Measurements from ENCODE around the gene DET1.

The DET1 gene

GRCh38 chr15:88487796-88488523, 58.5 kb downstream of the DET1 start:
- Histone ChIP-seq H3K4me1 (ENCODE audit: control insufficient read depth, insufficient read depth, low read length) (no peaks in the 10 kb centered on the region), H3K36me3 (ENCODE audit: control insufficient read depth in 2 of 2, insufficient read depth in 1 of 2, low read length in 2 of 2) (no peaks in the 10 kb centered on the region), H3K4me3 (ENCODE audit: low read depth, low read length) (no peak overlapping the region), H3K9me3 (ENCODE audit: control insufficient read depth, insufficient read depth, low read depth, low read length) (no peaks in the 10 kb centered on the region), H3K27ac (ENCODE audit: extremely low read depth, low read depth, low read length) (no peak overlapping the region)
- CTCF ChIA-PET = interaction anchor here (1.1 to 2.1 kb wide), 3 partner anchors 13 to 127 kb away, joined by 3 to 10 read pairs (median 5); no protein-coding TSS in a partner anchor
- TF ChIP-seq ZNF596 (tag by site-specific recombination; IDR thresholded peaks at IDR 0.05) (peak; percentile 74), ZNF10 (tag by site-specific recombination; IDR thresholded peaks at IDR 0.05) (no peak)
- POLR2A ChIA-PET = no interaction called here

GRCh38 chr15:88487178-88487795, 59.2 kb downstream of the DET1 start:
- H3K27ac ChIP-seq (ENCODE audit: extremely low read depth, low read depth, low read length) = no peak overlapping the region
- no peak overlapping the region for H3K4me3 ChIP-seq (ENCODE audit: low read depth, low read length)
- TF ChIP-seq ZIC2 (tag by site-specific recombination; IDR thresholded peaks at IDR 0.05) (peak; percentile 47), ZNF639 (tag by site-specific recombination; IDR thresholded peaks at IDR 0.05) (no peak), ZNF704 (tag by site-specific recombination; IDR thresholded peaks at IDR 0.05) (no peak), ZFP41 (tag by site-specific recombination; IDR thresholded peaks at IDR 0.05; ENCODE audit: borderline replicate concordance) (no peak)
- H3K4me1 ChIP-seq (ENCODE audit: control insufficient read depth, insufficient read depth, low read length) = no peaks in the 10 kb centered on the region
- H3K36me3 ChIP-seq (ENCODE audit: control insufficient read depth in 2 of 2, insufficient read depth in 1 of 2, low read length in 2 of 2) = no peaks in the 10 kb centered on the region; a peak in 1 of 3 replicates
- H3K9me3 ChIP-seq (ENCODE audit: control insufficient read depth, insufficient read depth, low read depth, low read length) = no peaks in the 10 kb centered on the region
- ChIA-PET CTCF (interaction anchor here (1.0 kb wide), 1 partner anchor 128 kb away, joined by 3 read pairs; no protein-coding TSS in a partner anchor), POLR2A (no interaction called here)

- CTCF ChIA-PET = interaction anchor here (0.7 to 1.1 kb wide), 3 partner anchors 130 to 338 kb away, joined by 4 read pairs; no protein-coding TSS in a partner anchor
Measured at GRCh38 chr15:88484682-88485331, 61.7 kb downstream of the DET1 start.

GRCh38 chr15:88482263-88482662, 64.2 kb downstream of the DET1 start:
- Histone ChIP-seq H3K9me3 (ENCODE audit: control insufficient read depth, insufficient read depth, low read depth, low read length) (no peaks in the 10 kb centered on the region), H3K4me1 (ENCODE audit: control insufficient read depth, insufficient read depth, low read length) (no peaks in the 10 kb centered on the region), H3K27ac (ENCODE audit: extremely low read depth, low read depth, low read length) (no peak overlapping the region), H3K36me3 (ENCODE audit: control insufficient read depth in 2 of 2, insufficient read depth in 1 of 2, low read length in 2 of 2) (peaks cover 5 to 23% of the 10 kb centered on the region in 2 experiments), H3K4me3 (ENCODE audit: low read depth, low read length) (no peak overlapping the region)
- POLR2A ChIA-PET = no interaction called here
- no peak for TF ChIP-seq ZNF114 (tag by site-specific recombination; IDR thresholded peaks at IDR 0.05)
- no peak for TF ChIP-seq MEIS1 (CRISPR knock-in tag; IDR thresholded peaks at IDR 0.05; ENCODE audit: borderline replicate concordance)
- no peak for TF ChIP-seq ZNF239 (tag by site-specific recombination; IDR thresholded peaks at IDR 0.05)
- no peak for TF ChIP-seq ZNF341 (tag by site-specific recombination; IDR thresholded peaks at IDR 0.05; ENCODE audit: low read depth)
- TF ChIP-seq ZNF248 (tag by site-specific recombination; IDR thresholded peaks at IDR 0.05) = no peak
- CTCF ChIA-PET = interaction anchor here (1.0 kb wide), 1 partner anchor 33 kb away, joined by 7 read pairs; no protein-coding TSS in a partner anchor

More at GRCh38 chr15:88484682-88485331, 61.7 kb downstream of the DET1 start:
- POLR2A ChIA-PET = no interaction called here
- no peaks in the 10 kb centered on the region for H3K4me1 ChIP-seq (ENCODE audit: control insufficient read depth, insufficient read depth, low read length)
- TF ChIP-seq SCRT2 (tag by site-specific recombination; IDR thresholded peaks at IDR 0.05) = peak; percentile 64
- no peak for TF ChIP-seq ZNF335 (tag by site-specific recombination; conservative IDR thresholded peaks at IDR 0.05)
- TF ChIP-seq ZNF202 (tag by site-specific recombination; IDR thresholded peaks at IDR 0.05; ENCODE audit: borderline replicate concordance) = no peak
- peak; percentile 96 for TF ChIP-seq ZIC2 (tag by site-specific recombination; IDR thresholded peaks at IDR 0.05)
- H3K9me3 ChIP-seq (ENCODE audit: control insufficient read depth, insufficient read depth, low read depth, low read length) = no peaks in the 10 kb centered on the region
- no peak overlapping the region for H3K4me3 ChIP-seq (ENCODE audit: low read depth, low read length)
- H3K27ac ChIP-seq (ENCODE audit: extremely low read depth, low read depth, low read length) = no peak overlapping the region
- H3K36me3 ChIP-seq (ENCODE audit: control insufficient read depth in 2 of 2, insufficient read depth in 1 of 2, low read length in 2 of 2) = peaks cover 0 to under 1% of the 10 kb centered on the region in 2 experiments; a peak in 2 of 3 replicates

Measured in HEK293 (cell line).